ENCODE data around the gene VAMP5.
"Not testable (repeated sequence)": the region's sequence is repeated elsewhere in the genome, so short reads cannot be mapped to it uniquely, and the experiment has no call there.

VAMP5 gene

DNA sequence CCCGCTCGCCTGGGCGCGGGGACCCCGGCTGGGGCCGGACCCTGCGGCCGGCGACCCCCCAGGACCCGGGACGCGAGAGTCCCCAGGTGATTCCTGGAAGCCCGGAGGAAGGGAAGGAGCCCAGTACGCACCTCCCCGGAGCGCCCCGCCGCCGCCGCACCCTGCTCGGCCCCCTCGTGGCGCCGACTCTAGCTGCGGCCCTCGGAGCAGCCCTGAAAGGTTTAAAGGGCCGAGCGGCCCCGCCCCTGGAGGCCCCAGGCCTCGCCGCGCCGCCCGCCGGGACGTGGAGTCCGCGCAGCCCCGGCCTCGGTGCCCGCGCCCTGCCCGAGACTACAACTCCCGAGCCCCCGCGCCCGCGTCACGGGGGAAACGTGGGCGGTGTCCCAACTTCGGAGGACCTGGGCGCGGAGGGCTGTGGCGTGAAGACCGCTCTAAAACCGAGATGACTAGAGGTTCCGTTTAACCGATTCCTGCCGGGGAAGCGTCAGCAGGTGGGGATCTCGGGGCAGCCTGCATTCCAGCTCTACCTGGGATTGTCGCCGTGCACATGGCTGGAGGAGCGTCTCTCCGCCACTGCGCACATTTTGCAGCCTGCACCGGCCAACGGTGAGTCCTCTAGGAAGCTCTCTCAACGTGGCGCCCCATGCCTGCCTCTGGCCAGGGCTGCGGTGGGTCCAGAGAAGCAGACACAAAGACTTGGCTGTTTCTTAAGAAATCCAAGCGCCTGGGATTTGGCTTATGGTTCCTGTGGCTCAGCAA is 18.4 kb downstream of the VAMP5 start, which contains the start of gene TMEM150A:
Gene TMEM150A, minus strand, starts transcription at position 223 of the 759 bp plus-strand sequence. CDS start 750 bp downstream, outside the sequence.
- DNase-seq: peak; percentile 90

DNA sequence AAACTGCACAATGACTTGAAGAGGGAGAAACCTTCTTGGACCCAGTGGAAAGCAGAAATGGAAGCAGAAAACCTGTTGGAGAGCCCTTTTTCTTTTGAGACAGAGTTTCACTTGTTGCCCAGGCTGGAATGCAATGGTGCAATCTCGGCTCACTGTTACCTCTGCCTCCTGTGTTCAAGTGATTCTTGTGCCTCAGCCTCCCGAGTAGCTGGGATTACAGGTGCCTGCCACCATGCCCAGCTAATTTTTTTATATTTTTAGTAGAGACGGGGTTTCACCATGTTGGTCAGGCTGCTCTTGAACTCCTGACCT is 19.9 kb downstream of the VAMP5 start:
- DNase-seq: not testable (repeated sequence)

DNA sequence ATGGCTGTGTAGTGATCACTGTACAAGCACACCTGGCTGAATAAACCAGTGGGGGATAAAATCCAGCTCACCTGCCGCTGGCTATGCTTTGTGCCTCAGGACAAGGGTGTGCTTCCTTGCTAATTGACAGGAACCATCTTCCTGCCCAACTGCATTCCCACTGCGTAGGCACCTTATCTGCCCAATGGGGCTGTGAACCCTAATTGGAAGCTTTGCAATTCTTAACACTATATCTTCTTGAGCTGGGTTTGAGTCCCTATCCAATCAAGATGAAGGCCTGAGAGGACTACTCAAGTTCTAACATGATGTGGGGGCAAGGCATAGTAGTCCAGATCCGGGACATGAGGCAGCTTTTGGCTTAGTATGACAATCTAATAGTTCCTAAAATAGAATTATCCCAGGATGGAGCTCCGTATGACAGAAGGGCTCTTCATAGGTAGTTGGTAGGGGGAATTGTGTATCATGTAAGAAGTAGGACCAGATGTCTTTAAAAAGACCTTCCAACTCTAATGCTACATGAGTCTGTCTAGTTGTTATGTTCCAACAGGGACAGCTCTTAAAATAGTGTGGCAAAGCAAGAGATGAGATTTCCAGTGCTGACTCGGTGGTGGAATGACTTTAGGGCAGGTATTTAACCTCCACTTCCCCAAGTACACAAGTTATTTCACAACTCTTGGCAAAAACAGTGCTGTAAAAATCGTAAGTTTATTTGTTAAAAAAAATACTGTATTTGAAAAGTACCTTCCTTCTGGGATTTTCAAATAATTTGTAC is 20.5 kb downstream of the VAMP5 start:
- DNase-seq: no peak

DNA sequence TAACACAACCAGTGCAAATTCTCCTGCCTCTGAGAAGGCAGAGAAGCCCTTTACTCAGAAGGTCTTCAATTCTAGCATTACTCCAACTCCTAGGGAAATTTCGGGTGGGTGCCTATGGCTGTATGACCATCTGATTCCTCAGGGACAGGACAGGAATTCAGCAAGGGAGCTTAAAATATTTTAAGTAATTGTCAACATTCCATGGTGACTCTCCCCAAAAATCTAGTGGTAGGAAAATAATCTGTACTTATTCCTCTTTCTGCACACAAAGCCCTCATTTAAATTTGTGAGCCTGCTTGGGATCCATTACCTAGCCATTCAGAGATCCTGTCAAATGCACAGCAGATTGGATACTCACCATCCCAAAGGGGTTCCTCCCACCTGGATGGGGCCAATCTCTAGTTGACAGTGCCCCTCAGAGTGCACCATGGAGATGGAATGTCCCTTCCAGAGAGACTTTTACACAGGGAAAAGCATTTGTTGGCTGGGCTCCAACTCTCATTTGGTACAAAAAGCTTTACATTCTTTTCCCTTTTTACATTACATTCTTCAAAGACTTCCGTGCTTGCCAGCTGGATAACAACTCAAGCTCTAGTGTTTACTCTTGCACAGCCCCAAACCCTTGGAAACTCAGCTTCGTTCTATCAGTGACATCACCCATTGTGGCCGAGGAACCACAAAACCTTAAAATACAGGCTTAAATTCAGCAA is 21.3 kb downstream of the VAMP5 start:
- no peak for DNase-seq

DNA sequence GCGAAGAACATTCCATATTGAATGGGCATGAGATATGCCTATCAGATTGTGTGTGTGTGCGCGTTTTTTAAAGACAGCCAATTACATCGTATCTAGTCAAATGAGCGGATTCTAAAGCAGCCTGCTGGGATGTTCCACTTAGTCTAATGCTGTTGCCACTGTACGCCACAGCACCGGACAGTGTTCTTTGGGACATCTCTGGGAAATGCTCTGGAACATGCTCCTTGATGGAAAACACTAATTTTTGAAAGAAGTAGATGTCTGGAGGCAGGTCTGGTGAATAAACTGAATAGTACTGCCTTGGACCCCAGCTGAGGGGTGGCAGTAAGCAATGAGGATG is 21.9 kb downstream of the VAMP5 start:
- DNase-seq: no peak

DNA sequence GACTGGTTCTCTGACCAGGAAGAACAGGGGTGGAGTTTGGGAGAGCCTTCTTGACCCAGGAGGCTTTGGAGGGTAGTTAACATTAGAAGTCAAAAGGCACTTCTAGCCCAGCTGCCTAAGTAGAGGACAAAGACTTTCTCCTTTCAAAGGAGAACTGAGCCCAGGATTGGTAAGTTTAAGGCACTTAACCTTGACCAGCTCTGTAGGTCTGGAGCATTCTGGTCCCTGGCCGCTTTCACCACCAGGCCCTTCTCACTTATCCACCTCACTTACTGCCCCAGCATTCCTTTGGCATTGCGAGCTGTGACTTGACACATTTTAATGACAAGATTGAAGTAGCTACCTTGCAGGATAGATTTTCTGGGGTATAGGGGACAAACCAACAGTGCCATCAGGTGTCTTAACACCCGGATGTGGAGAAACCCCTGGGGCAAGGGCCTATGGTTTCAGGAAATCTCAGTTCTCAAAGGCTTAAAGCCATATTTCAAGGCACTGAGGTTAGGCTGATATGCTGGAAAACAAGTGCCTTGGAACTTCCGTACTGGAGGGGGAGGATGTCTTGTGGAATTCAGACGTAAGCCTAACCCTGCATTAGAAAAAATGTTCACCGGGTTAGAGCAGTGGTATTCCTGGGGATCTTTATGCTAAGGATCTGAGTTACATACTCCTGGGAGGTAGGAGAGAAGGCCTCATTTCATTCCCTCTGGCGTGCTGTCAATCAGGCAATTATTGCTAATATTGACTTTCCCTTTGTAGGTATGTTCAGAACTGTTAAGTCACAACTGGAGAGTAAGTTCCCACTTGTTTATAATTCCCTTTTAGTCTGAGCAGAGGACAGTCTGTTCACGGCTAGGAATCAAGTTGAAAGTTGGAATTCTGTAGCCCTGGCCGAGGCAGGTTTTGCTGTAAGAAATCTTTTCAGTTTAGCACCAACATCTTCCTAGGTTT is 23.3 kb downstream of the VAMP5 start:
- no peak for DNase-seq

DNA sequence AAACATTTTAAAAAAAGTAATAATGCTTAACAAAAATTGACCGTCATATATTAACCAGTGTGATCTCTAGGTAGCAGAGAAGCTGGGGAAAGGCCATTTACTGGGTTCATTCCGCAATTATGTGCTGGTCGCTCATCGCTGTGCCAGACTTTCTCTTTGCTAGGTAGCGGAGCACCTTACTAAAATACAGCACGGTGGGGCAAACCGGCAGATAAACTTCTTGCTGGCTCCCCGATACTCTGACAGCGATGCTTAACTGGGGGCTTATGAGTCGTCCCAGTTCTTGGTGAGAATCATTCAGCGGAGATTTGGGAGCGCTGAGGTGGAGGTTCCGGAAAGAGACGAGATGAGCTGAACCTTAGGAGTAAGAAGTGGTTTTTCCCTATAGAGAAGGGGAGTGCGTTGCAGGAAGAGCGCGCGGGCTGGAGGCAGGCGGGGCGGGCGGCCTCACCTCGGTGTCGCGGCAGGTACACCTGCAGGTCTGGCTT is 27.0 kb downstream of the VAMP5 start:
- no peak for DNase-seq

DNA sequence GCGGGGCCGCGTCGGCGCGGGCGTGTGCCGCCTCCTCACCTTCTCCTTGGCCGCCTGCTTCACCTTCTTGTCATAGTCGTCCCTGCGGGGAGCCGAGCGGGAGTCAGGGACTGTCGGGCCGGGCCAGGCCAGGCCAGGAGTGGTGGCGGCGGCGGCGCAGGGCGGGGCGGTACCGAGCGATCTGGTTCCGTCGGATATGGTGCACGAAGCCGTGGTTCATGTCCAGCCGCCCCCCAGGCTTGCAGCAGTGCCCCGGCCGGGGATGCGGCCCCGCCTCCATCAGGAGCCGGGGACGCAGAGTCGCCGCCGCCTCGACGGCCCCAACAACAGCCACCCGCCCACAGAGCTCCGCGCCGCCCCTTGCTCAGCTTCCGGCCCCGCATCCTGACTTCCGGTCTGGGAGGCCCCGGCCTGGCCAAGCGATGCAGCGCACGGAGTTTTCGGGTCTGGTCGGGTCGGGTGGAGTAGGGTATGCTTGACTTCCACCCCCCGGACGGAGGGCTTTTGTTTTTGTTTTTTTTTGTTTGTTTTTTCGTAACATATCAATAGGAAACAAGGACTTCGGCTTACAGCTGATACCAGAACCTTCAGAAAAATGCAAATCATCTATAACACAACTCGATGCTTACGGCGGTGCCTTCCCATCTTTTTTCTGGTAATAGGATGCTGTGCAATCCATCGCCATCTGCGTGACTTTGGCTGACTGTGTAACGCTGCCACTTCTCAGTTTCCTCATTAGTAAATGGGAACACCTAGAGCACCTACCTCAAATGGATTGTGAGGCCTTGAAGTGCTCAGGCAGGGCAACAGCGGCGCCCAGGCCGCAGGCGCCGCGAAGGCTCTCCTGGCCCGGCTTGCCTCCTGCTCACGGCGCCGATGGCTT is 27.7 kb downstream of the VAMP5 start, which contains the start of gene C2orf68:
Gene C2orf68, minus strand, starts transcription at position 362 of the 883 bp plus-strand sequence. Its CDS starts 82 bp downstream, at position 280.
- peak; percentile 86 for DNase-seq

DNA sequence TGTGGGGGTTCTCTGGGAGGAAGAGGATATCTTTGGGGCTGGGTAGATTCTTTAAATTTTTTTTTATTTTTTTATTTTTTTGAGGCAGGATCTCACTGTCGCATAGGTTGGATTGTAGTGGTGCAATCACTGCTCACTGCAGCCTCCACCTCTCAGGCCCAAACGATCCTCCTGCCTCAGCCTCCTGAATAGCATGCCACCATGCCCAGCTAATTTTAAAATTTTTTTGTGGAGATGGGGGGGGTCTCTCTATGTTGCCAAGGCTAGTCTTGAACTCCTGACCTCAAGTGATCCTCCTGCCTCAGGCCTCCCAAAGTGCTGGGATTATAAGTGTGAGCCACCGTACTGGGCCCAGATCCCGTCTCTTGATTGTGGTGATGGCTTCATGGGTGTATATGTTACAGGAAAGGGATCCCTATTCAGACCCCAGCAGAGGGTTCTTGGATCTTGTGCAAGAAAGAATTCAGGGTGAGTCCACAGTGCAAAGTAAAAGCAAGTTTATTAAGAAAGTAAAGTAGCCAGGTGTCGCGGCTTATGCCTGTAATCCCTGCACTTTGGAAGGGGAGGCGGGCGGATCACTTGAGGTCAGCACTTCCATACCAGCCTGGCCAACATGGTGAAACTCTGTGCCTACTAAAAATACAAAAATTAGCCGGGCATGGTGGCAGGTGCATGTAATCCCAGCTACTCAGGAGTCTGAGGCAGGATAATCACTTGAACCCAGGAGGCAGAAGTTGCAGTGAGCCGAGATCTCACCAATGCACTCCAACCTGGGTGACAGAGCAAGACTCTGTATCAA is 29.7 kb downstream of the VAMP5 start:
- no peak for DNase-seq

DNA sequence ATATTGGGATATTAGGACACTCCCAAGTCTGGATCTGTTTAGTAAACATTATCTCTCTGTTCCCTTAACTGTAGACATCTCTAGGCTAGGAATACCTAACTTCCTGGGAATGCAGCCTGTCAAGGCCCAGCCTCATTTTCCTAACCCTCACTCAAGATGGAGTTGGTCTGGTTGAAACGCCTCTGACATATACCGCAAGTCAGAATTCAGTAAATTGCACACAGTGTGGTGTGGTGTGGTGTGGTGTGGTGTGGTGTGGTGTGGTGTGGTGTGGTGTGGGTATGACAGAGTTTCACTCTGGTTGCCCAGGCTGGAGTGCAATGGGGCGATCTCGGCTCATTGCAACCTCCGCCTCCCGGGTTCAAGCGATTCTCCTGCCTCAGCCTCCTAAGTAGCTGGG is 30.5 kb downstream of the VAMP5 start:
- not testable (repeated sequence) for DNase-seq

DNA sequence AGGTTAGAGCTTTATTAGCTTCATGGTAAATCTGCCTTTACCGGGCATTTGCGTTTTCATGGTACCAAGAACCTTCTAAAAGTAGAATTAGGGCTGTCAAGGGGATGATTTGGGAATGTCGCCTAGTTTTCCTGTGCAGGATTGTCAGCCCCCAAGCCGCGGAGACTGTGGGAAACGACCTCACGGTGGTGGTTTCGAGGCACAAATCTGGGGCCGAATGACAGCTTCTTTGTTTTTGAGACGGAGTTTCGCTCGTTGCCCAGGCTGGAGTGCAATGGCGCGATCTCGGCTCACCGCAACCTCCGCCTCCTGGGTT is 31.1 kb downstream of the VAMP5 start:
- DNase-seq: no peak

DNA sequence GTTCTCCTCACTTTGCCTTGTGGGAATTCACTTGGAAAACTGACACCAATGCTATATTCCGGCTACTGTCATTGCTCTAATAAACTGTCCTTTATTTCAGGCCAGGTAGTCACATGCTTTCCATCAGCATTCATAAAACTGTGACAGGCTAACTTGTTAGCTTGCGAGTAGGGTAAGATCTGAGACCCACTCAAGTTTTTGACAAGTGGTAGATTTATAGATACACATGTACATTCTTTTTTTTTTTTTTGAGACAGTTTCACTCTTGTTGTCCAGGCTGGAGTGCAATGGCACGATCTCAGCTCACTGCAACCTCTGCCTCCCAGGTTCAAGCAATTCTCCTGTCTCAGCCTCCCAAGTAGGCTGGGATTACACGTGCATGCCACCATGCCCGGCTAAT is 33.5 kb downstream of the VAMP5 start:
- not testable (repeated sequence) for DNase-seq

DNA sequence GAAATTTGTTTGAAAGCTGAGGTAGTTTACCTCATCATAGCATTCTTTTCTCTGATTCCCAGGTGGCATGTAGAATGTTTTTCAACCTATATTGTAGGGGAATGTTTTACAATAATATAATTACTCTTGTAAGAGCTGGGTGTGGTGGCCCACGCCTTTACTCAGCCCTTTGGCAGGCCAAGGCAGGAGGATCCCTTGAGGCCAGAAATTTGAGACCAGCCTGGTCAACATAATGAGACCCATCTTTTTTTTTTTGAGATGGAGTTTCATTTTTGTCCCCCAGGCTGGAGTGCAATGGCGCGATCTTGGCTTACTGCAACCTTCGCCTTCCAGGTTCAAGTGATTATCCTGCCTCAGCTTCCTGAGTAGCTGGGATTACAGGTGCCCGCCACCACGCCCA is 35.4 kb downstream of the VAMP5 start:
- no peak for DNase-seq

DNA sequence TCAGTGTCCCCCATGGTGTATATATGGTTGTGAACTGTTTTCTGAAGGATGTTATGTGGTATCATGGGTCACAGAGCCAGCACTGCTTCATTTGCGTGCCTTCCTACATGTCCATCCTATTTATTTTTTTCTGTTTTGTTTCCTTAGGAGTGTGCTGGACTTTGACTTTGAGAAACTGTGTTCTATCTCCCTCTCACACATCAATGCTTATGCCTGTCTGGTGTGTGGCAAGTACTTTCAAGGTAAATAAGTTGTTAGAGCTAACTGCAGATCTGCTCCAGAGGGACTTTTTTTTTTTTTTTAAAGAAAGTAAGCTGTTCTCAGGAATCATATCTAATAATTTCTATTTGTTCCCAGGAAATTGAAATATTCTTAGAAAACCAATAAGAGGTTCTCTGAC is 37.1 kb downstream of the VAMP5 start:
- no peak for DNase-seq

DNA sequence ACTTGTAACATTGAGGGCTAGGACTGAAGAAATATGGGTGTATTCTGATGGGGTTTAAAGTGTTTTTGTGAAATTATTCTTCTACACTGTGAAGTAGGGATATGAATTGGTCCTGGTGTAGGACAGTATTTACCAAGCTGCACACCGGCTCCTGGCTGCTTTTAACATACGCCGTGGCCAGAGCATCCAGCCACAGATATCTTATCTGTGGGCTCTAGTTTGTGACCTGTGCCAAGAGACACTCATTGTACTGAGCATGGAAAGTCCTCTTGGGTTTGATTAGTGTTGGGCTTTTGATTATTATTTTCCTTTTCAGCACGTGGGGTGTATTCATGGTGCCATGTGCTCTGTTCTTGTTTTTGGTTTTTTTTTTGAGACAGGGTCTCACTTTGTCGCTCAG is 39.8 kb downstream of the VAMP5 start:
- no peak for DNase-seq

DNA sequence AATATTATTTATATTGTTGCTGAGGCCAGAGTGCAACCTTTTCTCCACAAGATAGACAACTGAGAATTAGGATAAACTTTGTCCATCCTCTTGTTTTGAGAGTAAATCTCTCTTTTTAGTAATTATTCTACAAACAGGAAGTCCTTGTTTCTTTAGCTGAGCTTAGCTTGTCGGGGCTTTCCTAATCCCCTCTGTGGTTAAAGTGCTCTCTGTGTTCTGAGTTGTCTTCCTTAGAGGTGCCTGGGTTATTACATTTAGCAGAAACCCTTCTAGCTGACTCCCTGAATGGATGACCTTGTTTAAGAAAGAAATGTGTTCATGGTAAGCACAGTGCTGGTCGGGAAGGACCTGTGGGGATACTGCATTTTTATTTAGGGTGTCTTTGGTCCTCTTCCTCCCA is 44.4 kb downstream of the VAMP5 start:
- no peak for DNase-seq

DNA sequence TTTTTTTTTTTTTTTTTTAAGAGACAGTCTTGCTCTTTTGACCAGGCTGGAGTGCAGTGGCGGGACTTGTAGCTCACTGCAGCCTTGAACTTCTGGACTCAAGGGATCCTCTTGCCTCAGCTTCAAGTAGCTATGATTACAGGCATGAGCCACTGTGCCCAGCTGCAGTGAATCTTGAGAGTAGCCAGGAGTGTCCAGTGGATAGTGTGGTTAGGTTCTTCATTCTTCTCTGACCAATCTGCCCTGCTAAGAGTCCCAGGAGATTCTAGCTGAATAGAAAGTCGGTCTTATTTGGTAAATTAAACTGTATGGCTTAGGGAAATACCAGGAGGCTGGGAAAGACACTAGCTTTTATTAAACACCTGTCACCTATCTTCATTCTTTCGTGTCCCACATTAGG is 47.1 kb downstream of the VAMP5 start:
- DNase-seq: no peak

DNA sequence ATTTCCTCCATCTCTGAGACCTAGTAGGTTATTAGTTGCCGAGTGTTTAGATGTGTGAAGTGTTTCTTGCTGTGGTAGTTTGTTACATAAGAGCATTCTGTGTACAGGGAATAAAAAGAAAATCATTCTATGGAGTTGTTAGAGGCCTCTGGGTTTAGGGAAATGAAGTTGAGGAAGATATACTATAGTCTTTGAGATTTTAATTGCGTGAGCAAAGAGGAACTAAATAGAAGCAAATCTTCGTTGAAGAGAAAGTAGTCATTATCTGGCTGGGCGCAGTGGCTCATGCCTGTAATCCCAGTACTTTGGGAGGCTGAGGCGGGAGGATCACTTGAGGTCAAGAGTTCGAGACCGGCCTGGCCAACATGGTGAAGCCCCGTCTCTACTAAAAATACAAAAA is 50.8 kb downstream of the VAMP5 start:
- no peak for DNase-seq

DNA sequence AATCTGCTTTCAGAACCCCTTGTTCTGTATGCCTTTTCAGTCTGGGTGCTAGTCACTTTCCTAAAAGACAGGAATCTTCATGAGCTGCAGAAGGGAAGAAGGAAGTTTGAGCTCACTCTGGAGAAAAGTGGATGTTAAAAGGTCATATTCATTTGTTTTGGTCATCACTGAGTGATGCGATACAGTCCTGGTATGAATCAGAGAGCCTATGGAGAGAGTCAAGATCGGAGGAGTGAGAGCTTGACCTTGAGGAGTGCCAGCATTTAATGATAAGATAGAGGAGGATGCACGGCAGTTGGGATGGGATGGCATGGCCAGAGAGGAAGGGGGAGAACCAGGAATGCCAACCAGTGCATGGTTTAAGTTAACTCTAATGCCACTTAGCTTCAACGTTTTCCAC is 51.4 kb downstream of the VAMP5 start:
- DNase-seq: no peak

DNA sequence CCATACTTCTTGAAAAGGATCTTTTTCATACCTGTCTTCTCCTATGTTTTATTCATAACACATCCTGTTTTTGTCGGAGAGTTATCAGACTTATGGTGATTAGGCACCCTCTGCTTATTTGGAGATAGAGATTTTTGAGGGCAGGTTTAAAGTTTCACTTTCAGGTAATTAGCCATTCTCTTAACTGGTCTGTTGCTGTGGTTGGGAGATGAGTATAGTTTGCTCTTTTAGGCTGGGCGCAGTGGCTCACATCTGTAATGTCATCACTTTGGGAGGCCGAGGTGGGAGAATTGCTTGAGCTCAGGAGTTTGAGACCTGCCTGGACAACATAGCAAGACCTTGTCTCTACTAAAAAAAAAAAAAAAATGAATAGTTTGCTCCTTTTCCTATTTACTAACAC is 58.5 kb downstream of the VAMP5 start:
- peak; percentile 18 for DNase-seq

Data from CD4-positive, alpha-beta T cell treated with Interleukin-12 subunit alpha and Interleukin-12 subunit beta, for 1 hour (primary cell).